DMS 273 (cell line): Measurements from ENCODE around the gene F12.
"Not testable (repeated sequence)": the region's sequence is repeated elsewhere in the genome, so short reads cannot be mapped to it uniquely, and the experiment has no call there.

Experiments
- DNase-seq: peaks from one replicate; lab custom pipeline; 2025; ENCODE audit not compliant: unreplicated experiment; lab: John Stamatoyannopoulos, UW

Gene F12

GRCh38 chr5:177370488-177371119 is 38.8 kb downstream of the F12 start:
- peak; percentile 95 for DNase-seq

DNA sequence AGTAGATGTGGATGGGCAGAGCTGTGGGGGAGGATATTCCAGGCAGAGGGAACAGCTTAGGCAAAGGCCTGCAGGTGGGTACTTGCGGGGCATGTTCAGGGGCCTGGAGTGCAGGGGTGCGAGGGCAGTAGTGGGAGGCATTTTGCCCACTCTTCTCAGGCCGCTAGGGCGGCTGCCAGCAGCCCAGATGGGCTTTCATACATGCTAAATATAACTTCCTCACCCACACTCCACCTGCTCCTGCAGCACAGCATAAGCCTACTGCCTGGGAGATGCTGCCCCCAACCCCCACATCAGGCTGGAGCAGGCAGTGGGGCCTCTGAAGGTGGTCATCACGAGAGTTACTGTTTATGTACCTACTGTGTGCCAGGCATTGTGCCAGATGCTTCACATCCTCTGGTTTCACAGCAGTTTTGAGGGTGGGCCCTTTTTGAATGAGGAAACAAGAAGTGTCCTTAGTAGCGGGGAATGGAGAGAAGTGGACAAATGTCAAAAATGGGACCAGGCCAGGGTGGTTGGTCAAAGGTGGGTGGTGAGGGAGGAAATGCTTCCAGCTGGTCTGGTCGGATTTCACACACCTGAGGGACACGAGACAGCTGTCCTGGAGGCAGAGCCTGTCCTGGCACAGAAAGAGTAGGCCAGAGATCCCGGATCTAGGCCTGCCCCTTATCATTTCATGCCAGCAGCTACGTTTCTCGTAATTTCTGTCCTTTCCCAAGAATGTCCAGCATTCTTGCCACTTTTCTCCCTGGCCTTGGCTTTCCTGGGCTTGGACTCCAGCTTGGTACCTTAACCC is 39.5 kb downstream of the F12 start:
- peak; percentile 92 for DNase-seq

- peak; percentile 84 for DNase-seq
Observed at GRCh38 chr5:177368869-177369644, 40.3 kb downstream of the F12 start.

GRCh38 chr5:177367981-177368868 is 41.1 kb downstream of the F12 start:
- DNase-seq: no peak

GRCh38 chr5:177367323-177367848 is 42.0 kb downstream of the F12 start:
- DNase-seq: no peak

GRCh38 chr5:177366528-177367322 is 42.6 kb downstream of the F12 start:
- no peak for DNase-seq

- peak; percentile 62 for DNase-seq
Observed at GRCh38 chr5:177365845-177366527, 43.4 kb downstream of the F12 start.

DNA sequence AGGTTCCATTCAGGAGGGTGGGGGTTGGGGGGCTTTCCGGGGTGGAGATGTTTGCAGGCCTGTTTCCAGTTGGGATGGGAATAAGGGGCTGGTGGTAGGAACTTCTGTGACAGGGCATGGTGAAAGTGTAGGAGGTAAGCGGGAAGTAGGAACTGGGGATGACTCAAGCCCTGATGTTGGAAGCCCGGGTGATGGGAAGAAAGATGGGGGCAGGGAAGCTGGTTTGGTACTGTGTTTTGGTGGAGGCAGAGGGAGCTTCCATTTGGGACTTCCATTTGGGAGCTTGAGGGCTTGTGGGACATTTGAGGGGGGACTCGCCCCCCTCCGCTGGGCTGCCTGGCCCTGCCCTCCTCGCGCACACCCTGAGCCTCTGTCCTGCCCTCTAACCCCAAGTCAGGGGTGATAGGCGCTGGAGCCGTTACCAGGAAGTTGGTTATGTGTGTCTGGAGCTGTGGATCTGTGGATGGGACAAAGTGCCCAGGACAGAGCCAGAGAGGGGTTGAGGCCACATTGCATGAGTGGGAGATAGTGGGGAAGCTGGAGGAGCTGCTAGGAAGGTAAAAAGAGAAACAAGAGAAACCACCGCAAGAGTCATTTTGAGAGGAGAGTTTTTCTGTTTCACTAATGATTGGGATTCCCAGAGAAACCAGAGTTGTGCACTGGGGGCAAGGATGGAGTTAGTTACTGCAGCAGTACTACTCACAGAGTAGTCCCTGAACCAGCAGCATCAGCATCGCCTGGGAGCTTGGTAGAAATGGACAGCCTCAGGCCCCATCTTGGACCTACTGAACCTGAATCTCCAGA is 45.0 kb downstream of the F12 start:
- no peak for DNase-seq

GRCh38 chr5:177363565-177363964 is 45.8 kb downstream of the F12 start:
- DNase-seq: no peak

GRCh38 chr5:177362610-177363507 is 46.5 kb downstream of the F12 start:
- peak; percentile 86 for DNase-seq

DNA sequence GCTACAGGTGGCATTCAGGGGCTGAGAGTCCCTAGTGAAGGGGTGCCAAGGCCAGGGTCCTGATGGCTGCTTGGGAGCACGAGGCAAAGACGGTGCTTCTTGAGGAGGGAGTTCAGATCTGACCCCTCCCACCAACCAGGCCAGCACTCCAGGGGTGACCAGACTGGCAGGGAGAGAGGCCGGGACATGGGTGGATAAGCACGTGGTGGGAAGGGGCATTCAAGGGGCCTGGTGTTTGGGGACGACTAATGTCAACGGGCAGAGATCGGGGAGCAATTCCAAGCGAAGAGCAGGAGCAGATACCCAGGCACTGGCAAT is 47.1 kb downstream of the F12 start:
- DNase-seq: no peak

- DNase-seq: no peak
Observed at GRCh38 chr5:177361418-177362291, 47.7 kb downstream of the F12 start.

- not testable (repeated sequence) for DNase-seq
Observed at GRCh38 chr5:177360740-177361139, 48.6 kb downstream of the F12 start.

GRCh38 chr5:177359860-177360259 is 49.5 kb downstream of the F12 start:
- no peak for DNase-seq

DNA sequence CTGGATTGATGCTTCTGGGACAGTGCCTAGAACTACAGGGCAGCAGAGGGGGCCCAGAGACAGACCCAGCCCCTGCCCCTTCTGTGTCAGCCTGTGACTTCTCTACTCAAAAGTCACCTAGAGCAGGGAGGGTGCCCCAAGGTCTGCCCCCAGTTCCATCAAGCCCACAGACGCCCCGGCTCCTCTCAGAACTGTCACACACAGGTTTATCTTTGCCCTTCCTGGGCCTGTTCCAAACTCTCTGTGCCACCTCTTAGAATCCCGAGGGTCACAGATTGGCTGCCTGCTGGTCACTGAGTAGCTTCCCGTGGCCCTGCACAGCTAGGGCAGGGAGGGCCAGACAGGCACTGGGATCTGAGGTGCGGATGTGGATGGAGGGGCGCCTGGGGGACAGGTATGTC is 49.9 kb downstream of the F12 start:
- no peak for DNase-seq

DNA sequence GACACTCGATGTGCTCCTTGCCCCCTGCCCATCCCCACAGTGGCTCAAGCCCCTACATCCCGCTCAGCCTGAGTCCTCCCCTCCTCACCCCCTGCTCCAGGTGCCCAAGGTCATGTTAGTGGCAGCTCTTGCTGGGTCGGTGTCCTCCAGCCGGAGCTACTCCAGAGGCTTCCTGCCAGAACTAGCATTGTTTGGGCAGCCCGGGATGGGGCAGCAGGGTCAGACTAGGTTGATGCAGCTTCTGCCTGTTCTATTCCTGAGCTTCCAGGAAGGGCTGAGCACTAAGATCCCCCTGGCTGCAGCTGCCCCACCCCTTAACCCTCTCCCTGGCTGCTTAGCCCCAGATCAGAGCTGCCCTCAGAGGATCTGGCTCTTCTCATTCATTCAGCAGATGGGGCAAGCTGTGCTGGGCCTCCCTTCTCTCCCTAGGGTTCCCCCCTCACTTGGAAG is 51.0 kb downstream of the F12 start:
- DNase-seq: peak; percentile 63
